Measurements from ENCODE around the gene FSTL4.

FSTL4 gene

GRCh38 chr5:133299021-133299420 is 313.3 kb downstream of the FSTL4 start:
- H3K4me3 ChIP-seq (ENCODE audit: low read depth, low read length): no peak overlapping the region
- ChIA-PET CTCF (interaction anchor here (0.7 to 1.3 kb wide), 2 partner anchors 9 to 188 kb away, joined by 3 to 4 read pairs; no protein-coding TSS in a partner anchor), POLR2A (no interaction called here)
- TF ChIP-seq CTCF (IDR thresholded peaks at IDR 0.05; ENCODE audit: insufficient read depth, low read length, missing control alignments): no peak
- no peak for DNase-seq (ENCODE audit: low read depth, low spot score)

- CTCF ChIA-PET: interaction anchor here (0.7 to 1.3 kb wide), 2 partner anchors 8 to 187 kb away, joined by 3 to 4 read pairs; no protein-coding TSS in a partner anchor
- POLR2A ChIA-PET: no interaction called here
- TF ChIP-seq CTCF (IDR thresholded peaks at IDR 0.05; ENCODE audit: insufficient read depth, low read length, missing control alignments): no peak
- no peak overlapping the region for H3K4me3 ChIP-seq (ENCODE audit: low read depth, low read length)
- no peak for DNase-seq (ENCODE audit: low read depth, low spot score)
Observed at GRCh38 chr5:133298447-133298846, 313.9 kb downstream of the FSTL4 start.

- DNase-seq (ENCODE audit: low read depth, low spot score): no peak
- H3K4me3 ChIP-seq (ENCODE audit: low read depth, low read length): no peak overlapping the region
- ChIA-PET CTCF (no interaction called here), POLR2A (no interaction called here)
- no peak for TF ChIP-seq CTCF (IDR thresholded peaks at IDR 0.05; ENCODE audit: insufficient read depth, low read length, missing control alignments)
Observed at GRCh38 chr5:133297293-133297692, 315.0 kb downstream of the FSTL4 start.

- H3K4me3 ChIP-seq (ENCODE audit: low read depth, low read length): no peak overlapping the region
- ChIA-PET POLR2A (no interaction called here), CTCF (interaction anchor here (1.4 kb wide), 1 partner anchor 9 kb away, joined by 3 read pairs; no protein-coding TSS in a partner anchor)
- no peak for TF ChIP-seq CTCF (IDR thresholded peaks at IDR 0.05; ENCODE audit: insufficient read depth, low read length, missing control alignments)
- DNase-seq (ENCODE audit: low read depth, low spot score): no peak
Observed at GRCh38 chr5:133296624-133297023, 315.7 kb downstream of the FSTL4 start.

GRCh38 chr5:133295520-133295919 is 316.8 kb downstream of the FSTL4 start:
- no peak for DNase-seq (ENCODE audit: low read depth, low spot score)
- ChIA-PET CTCF (interaction anchor here (1.0 to 1.4 kb wide), 2 partner anchors 8 to 185 kb away, joined by 3 to 4 read pairs; no protein-coding TSS in a partner anchor), POLR2A (no interaction called here)
- H3K4me3 ChIP-seq (ENCODE audit: low read depth, low read length): no peak overlapping the region
- TF ChIP-seq CTCF (IDR thresholded peaks at IDR 0.05; ENCODE audit: insufficient read depth, low read length, missing control alignments): no peak

GRCh38 chr5:133294380-133294779 is 318.0 kb downstream of the FSTL4 start:
- no peak overlapping the region for H3K4me3 ChIP-seq (ENCODE audit: low read depth, low read length)
- DNase-seq (ENCODE audit: low read depth, low spot score): no peak
- ChIA-PET POLR2A (no interaction called here), CTCF (no interaction called here)
- TF ChIP-seq CTCF (IDR thresholded peaks at IDR 0.05; ENCODE audit: insufficient read depth, low read length, missing control alignments): no peak
